ENCODE data around the gene CBX6.

Gene CBX6

DNA sequence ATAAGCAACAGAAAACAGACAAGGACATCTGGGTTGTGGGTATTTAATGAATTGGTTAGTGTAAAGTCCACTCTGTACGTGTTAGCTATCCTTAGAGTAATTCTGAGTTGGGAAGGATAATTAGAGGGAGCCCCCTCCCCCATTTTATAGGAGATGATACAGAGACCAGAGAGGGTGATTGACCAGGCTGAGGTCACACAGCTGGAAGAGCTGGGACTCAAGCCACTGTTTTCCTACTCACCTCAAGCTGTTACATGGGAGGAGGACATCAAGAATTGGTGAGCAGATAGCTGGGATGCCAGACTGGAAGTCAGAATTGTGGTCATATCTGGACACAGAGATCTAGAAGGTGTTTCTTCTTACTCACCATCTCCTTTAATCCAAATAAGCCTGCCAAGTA lies 19.5 kb downstream of the CBX6 start:
- Histone ChIP-seq H2AK5ac (ENCODE audit: low read length) (no peak overlapping the region), H2BK12ac (ENCODE audit: low read length) (no peak overlapping the region), H2AFZ (ENCODE audit: insufficient read depth, low read length, poor library complexity) (no peak overlapping the region), H3K4me1 (ENCODE audit: control insufficient read depth in 1 of 2, insufficient read depth in 2 of 2, low read length in 2 of 2) (no peaks in the 10 kb centered on the region), H3K27ac (ENCODE audit: low read depth, low read length) (no peak overlapping the region), H3K79me2 (ENCODE audit: control insufficient read depth, insufficient read depth, low read length, poor library complexity) (no peaks in the 10 kb centered on the region), H3K14ac (ENCODE audit: low read length) (no peak overlapping the region), H3K9me3 (ENCODE audit: insufficient read depth, low read depth, low read length) (no peaks in the 10 kb centered on the region), H3K9ac (ENCODE audit: low read length) (no peak overlapping the region), H4K12ac (ENCODE audit: low read depth, low read length) (no peak overlapping the region), H3K4me3 (ENCODE audit: low read depth, low read length) (no peak overlapping the region), H3K36me3 (ENCODE audit: control insufficient read depth in 1 of 2, insufficient read depth in 2 of 2, low read length in 2 of 2) (no peaks in the 10 kb centered on the region), H2BK5ac (ENCODE audit: low read depth, low read length, poor library complexity) (no peak overlapping the region), H3K27me3 (ENCODE audit: insufficient read depth, low read length) (no peaks in the 10 kb centered on the region), H3K79me1 (ENCODE audit: low read length) (no peaks in the 10 kb centered on the region), H3K4ac (ENCODE audit: low read depth, low read length) (no peak overlapping the region), H4K91ac (ENCODE audit: low read depth, low read length) (no peak overlapping the region), H3K4me2 (ENCODE audit: low read length) (no peak overlapping the region), H3K23ac (ENCODE audit: low read length) (no peak overlapping the region), H4K8ac (ENCODE audit: low read depth, low read length) (no peak overlapping the region), H3K18ac (ENCODE audit: low read length) (no peak overlapping the region), H2BK120ac (ENCODE audit: insufficient read depth, low read length, poor library complexity) (no peak overlapping the region)
- no CpG with 5 or more reads among the region's 1 CpG for WGBS (ENCODE audit: extremely low coverage, insufficient coverage, insufficient read length)
- DNase-seq: no peak

DNA sequence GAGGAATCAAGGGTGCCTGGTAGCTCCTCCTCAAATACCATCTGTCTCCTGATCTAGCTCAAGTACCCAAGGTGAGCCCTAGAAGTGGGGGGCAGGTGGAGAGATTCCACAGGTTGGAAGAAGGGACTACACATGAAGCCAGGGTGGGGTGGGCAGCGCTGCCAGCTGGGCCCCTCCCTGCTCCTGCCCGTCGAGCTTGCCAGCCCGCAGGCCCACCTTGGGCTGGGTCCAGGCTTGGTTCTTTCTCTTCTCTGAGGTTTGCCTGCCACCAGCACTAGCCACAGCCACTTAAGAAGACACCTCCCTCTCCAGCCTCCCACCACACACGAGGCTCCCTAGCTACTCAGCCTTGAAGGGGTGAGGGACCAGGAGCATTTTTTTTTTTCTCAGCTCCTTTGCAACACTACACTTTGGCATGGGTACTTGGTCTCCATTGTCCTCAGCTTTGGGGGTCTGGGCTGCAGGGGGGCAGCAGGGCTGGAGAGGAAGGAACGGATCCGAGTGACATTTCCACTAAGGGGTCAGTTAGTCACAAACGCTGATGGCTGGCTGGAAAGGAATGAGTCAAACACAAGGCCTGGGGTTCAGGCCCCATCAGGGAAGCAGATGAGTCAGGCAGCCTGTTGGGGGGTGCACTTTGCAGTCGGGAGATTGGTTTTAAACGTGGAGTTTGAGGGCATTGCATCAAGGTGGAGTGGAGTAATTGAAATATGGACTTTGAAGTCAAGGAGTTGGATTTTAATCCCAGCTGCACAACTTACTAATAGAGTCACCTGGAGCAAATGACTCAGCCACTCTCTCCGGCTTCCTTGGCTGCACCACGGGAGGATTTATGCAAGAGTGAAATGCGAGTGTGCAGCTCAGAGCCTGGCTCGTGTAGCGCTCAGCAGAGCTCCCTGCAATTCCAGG lies 20.8 kb downstream of the CBX6 start:
- no CpG with 5 or more reads among the region's 15 CpGs for WGBS (ENCODE audit: extremely low coverage, insufficient coverage, insufficient read length)
- Histone ChIP-seq H3K27ac (ENCODE audit: low read depth, low read length) (no peak overlapping the region), H2BK12ac (ENCODE audit: low read length) (no peak overlapping the region), H3K4me3 (ENCODE audit: low read depth, low read length) (no peak overlapping the region), H3K14ac (ENCODE audit: low read length) (no peak overlapping the region), H3K18ac (ENCODE audit: low read length) (no peak overlapping the region), H2BK120ac (ENCODE audit: insufficient read depth, low read length, poor library complexity) (no peak overlapping the region), H3K4me2 (ENCODE audit: low read length) (no peak overlapping the region), H3K9me3 (ENCODE audit: insufficient read depth, low read depth, low read length) (no peaks in the 10 kb centered on the region), H3K79me1 (ENCODE audit: low read length) (no peaks in the 10 kb centered on the region), H2AK5ac (ENCODE audit: low read length) (no peak overlapping the region), H2BK5ac (ENCODE audit: low read depth, low read length, poor library complexity) (no peak overlapping the region), H2AFZ (ENCODE audit: insufficient read depth, low read length, poor library complexity) (no peak overlapping the region), H3K23ac (ENCODE audit: low read length) (no peak overlapping the region), H4K91ac (ENCODE audit: low read depth, low read length) (no peak overlapping the region), H3K36me3 (ENCODE audit: control insufficient read depth in 1 of 2, insufficient read depth in 2 of 2, low read length in 2 of 2) (no peaks in the 10 kb centered on the region), H3K9ac (ENCODE audit: low read length) (no peak overlapping the region), H3K4ac (ENCODE audit: low read depth, low read length) (no peak overlapping the region), H4K12ac (ENCODE audit: low read depth, low read length) (no peak overlapping the region), H3K4me1 (ENCODE audit: control insufficient read depth in 1 of 2, insufficient read depth in 2 of 2, low read length in 2 of 2) (no peaks in the 10 kb centered on the region), H3K27me3 (ENCODE audit: insufficient read depth, low read length) (no peaks in the 10 kb centered on the region), H4K8ac (ENCODE audit: low read depth, low read length) (no peak overlapping the region), H3K79me2 (ENCODE audit: control insufficient read depth, insufficient read depth, low read length, poor library complexity) (no peaks in the 10 kb centered on the region)
- DNase-seq: no peak

DNA sequence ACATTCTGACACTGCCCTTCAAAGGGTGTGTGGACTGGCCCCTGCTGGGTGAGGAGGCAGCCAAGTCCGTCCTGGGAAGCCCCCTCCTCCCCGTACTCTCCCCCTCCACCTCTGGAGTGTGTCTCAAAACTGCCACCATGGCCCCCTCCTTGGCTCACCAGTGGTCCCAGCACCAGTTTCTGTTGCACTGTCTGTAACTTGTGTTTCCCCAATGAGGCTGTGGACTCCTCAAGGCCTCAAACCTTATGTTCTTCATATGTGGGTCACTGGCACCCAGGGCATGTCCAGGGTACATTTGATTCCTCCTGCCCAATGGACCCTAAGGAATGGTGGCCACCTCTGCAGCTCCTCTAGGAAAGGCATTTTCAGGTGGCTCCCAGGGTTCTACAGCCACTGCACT lies 21.6 kb downstream of the CBX6 start:
- H2AFZ ChIP-seq (ENCODE audit: insufficient read depth, low read length, poor library complexity): no peak overlapping the region
- no peak overlapping the region for H3K27ac ChIP-seq (ENCODE audit: low read depth, low read length)
- no peak overlapping the region for H3K14ac ChIP-seq (ENCODE audit: low read length)
- no peak for DNase-seq
- H3K79me1 ChIP-seq (ENCODE audit: low read length): no peaks in the 10 kb centered on the region
- H3K27me3 ChIP-seq (ENCODE audit: insufficient read depth, low read length): peaks cover 2% of the 10 kb centered on the region
- no peak overlapping the region for H4K12ac ChIP-seq (ENCODE audit: low read depth, low read length)
- H2BK120ac ChIP-seq (ENCODE audit: insufficient read depth, low read length, poor library complexity): no peak overlapping the region
- no peak overlapping the region for H3K18ac ChIP-seq (ENCODE audit: low read length)
- no CpG with 5 or more reads among the region's 2 CpGs for WGBS (ENCODE audit: extremely low coverage, insufficient coverage, insufficient read length)
- no peak overlapping the region for H2BK12ac ChIP-seq (ENCODE audit: low read length)
- no peak overlapping the region for H2AK5ac ChIP-seq (ENCODE audit: low read length)
- peaks cover 2% of the 10 kb centered on the region for H3K9me3 ChIP-seq (ENCODE audit: insufficient read depth, low read depth, low read length)
- no peak overlapping the region for H2BK5ac ChIP-seq (ENCODE audit: low read depth, low read length, poor library complexity)
- no peaks in the 10 kb centered on the region for H3K36me3 ChIP-seq (ENCODE audit: control insufficient read depth in 1 of 2, insufficient read depth in 2 of 2, low read length in 2 of 2)
- no peak overlapping the region for H3K23ac ChIP-seq (ENCODE audit: low read length)
- no peaks in the 10 kb centered on the region for H3K4me1 ChIP-seq (ENCODE audit: control insufficient read depth in 1 of 2, insufficient read depth in 2 of 2, low read length in 2 of 2)
- H3K79me2 ChIP-seq (ENCODE audit: control insufficient read depth, insufficient read depth, low read length, poor library complexity): no peaks in the 10 kb centered on the region
- no peak overlapping the region for H3K9ac ChIP-seq (ENCODE audit: low read length)
- no peak overlapping the region for H4K8ac ChIP-seq (ENCODE audit: low read depth, low read length)
- no peak overlapping the region for H3K4ac ChIP-seq (ENCODE audit: low read depth, low read length)
- no peak overlapping the region for H3K4me2 ChIP-seq (ENCODE audit: low read length)
- no peak overlapping the region for H3K4me3 ChIP-seq (ENCODE audit: low read depth, low read length)
- no peak overlapping the region for H4K91ac ChIP-seq (ENCODE audit: low read depth, low read length)

DNA sequence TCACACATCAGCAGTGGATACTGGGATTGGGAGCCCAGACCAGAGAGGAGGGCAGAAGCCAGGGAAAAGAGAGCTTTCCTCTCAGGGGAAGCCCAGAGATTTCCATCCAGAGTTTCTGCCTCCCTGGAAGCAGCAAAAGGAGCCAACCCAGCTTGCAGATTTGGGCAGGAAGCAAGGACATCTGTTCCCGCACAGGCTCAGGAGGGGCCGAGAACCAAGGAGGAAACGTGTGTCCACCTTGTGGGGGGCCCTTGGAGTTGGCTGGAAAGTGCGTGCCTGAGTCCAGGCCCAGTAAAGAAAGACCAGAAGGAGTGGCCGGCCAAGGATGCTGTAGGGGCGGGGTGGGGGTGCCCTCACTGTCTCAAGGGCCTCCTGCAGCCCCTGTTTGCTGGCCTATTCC lies 22.2 kb downstream of the CBX6 start:
- WGBS (ENCODE audit: extremely low coverage, insufficient coverage, insufficient read length): no CpG with 5 or more reads among the region's 6 CpGs
- no peak overlapping the region for H2BK12ac ChIP-seq (ENCODE audit: low read length)
- no peak overlapping the region for H3K14ac ChIP-seq (ENCODE audit: low read length)

More for the DNA sequence above, 22.2 kb downstream of the CBX6 start:
- H3K4me1 ChIP-seq (ENCODE audit: control insufficient read depth in 1 of 2, insufficient read depth in 2 of 2, low read length in 2 of 2): no peaks in the 10 kb centered on the region
- peaks cover 4% of the 10 kb centered on the region for H3K27me3 ChIP-seq (ENCODE audit: insufficient read depth, low read length)
- H3K4me2 ChIP-seq (ENCODE audit: low read length): no peak overlapping the region
- no peak for DNase-seq
- H2AFZ ChIP-seq (ENCODE audit: insufficient read depth, low read length, poor library complexity): no peak overlapping the region
- peaks cover 4% of the 10 kb centered on the region for H3K9me3 ChIP-seq (ENCODE audit: insufficient read depth, low read depth, low read length)
- no peak overlapping the region for H4K8ac ChIP-seq (ENCODE audit: low read depth, low read length)
- no peak overlapping the region for H3K23ac ChIP-seq (ENCODE audit: low read length)
- no peak overlapping the region for H3K9ac ChIP-seq (ENCODE audit: low read length)
- no peak overlapping the region for H4K12ac ChIP-seq (ENCODE audit: low read depth, low read length)
- H2BK120ac ChIP-seq (ENCODE audit: insufficient read depth, low read length, poor library complexity): no peak overlapping the region
- no peaks in the 10 kb centered on the region for H3K79me1 ChIP-seq (ENCODE audit: low read length)
- H3K79me2 ChIP-seq (ENCODE audit: control insufficient read depth, insufficient read depth, low read length, poor library complexity): no peaks in the 10 kb centered on the region
- no peak overlapping the region for H2AK5ac ChIP-seq (ENCODE audit: low read length)
- H3K4me3 ChIP-seq (ENCODE audit: low read depth, low read length): no peak overlapping the region
- no peak overlapping the region for H3K4ac ChIP-seq (ENCODE audit: low read depth, low read length)
- H2BK5ac ChIP-seq (ENCODE audit: low read depth, low read length, poor library complexity): no peak overlapping the region
- no peaks in the 10 kb centered on the region for H3K36me3 ChIP-seq (ENCODE audit: control insufficient read depth in 1 of 2, insufficient read depth in 2 of 2, low read length in 2 of 2)
- H3K27ac ChIP-seq (ENCODE audit: low read depth, low read length): no peak overlapping the region
- no peak overlapping the region for H4K91ac ChIP-seq (ENCODE audit: low read depth, low read length)
- no peak overlapping the region for H3K18ac ChIP-seq (ENCODE audit: low read length)

Measured in trophoblast cell (in vitro differentiated cells and primary cell).